GM12878 (cell line): ENCODE measurements around the gene C1R. TPM values are rescaled to one million over a fixed set of nuclear protein-coding genes. Genes with fewer than 3 reads are reported as not detected.
A peak's percentile ranks its signal among the peaks of the same experiment; 100 is the strongest.

Experiments
- ATAC-seq: fragments of 200-7000 bp; cut with Tn5 transposase; 3 replicates; pipeline ENCODE4 v1.9.1; 2020; ENCODE audit warnings: mild to moderate bottlenecking, moderate library complexity
- BruUV-seq: library from RNA; stranded (reverse); fragments of 400-500 nt; replicated peaks from 2 replicates; lab custom pipeline; 2021; lab: Mats Ljungman, UMichigan
- CTCF ChIA-PET: fragments of 300-600 bp; sonication (Branson Sonifier 250); formaldehyde crosslinking; extraction: SDS; loops from one replicate; lab custom pipeline; 2021; ENCODE audit warnings: inconsistent platforms; lab: Yijun Ruan, JAX
- POLR2A ChIA-PET: fragments of 350-600 bp; formaldehyde crosslinking; extraction: SDS; loops from one replicate; lab custom pipeline; 2021; ENCODE audit warnings: inconsistent platforms; lab: Charles Lee
- RAD21 ChIA-PET: fragments of 300-600 bp; sonication (Branson Sonifier 250); formaldehyde crosslinking; loops from one replicate; lab custom pipeline; 2023; ENCODE audit warnings: antibody characterized with exemption; ENCODE audit not compliant: unreplicated experiment; lab: Charles Lee
- SMC1A ChIA-PET: fragments of 300-600 bp; sonication (Branson Sonifier 250); formaldehyde crosslinking; loops from one replicate; lab custom pipeline; 2023; ENCODE audit not compliant: unreplicated experiment, uncharacterized antibody; lab: Charles Lee
- DNase-seq: peaks from one replicate; pipeline ENCODE4 v3.0.0-alpha.2; 2011; ENCODE audit warnings: low read depth, low spot score
- FAIRE-seq: peaks from 3 replicates; lab custom pipeline; 2011; peaks lifted over from hg19 to GRCh38; lab: Jason Lieb, UNC
- H2AFZ ChIP-seq: 2 replicates; pipeline ENCODE4 v1.6.0; 2011; ENCODE audit warnings: low read depth, low read length, control low read depth; ENCODE audit not compliant: control insufficient read depth
- H3K27ac ChIP-seq: 2 replicates; pipeline ENCODE4 v1.5.1; 2011; ENCODE audit warnings: control low read depth; ENCODE audit not compliant: control insufficient read depth, insufficient read depth
- H3K27me3 ChIP-seq, 2 experiments: replicated peaks in 1 of 2; 2 replicates each; pipeline versions ENCODE4 v1.6.0 to v1.6.1; 2011; ENCODE audit warnings: low read length in 1 of 2; ENCODE audit not compliant: control insufficient read depth in 2 of 2, insufficient read depth in 2 of 2
- H3K36me3 ChIP-seq, 2 experiments: 2 replicates each; pipeline ENCODE4 v1.5.1; 2011; ENCODE audit warnings: low read length in 1 of 2; ENCODE audit not compliant: control insufficient read depth in 2 of 2, insufficient read depth in 2 of 2
- H3K4me1 ChIP-seq: 2 replicates; pipeline ENCODE4 v1.6.1; 2011; ENCODE audit warnings: mild to moderate bottlenecking, low read length, moderate library complexity, mixed read lengths; ENCODE audit not compliant: control insufficient read depth, insufficient read depth
- H3K4me2 ChIP-seq: 2 replicates; pipeline ENCODE4 v1.6.0; 2011; ENCODE audit warnings: control low read depth; ENCODE audit not compliant: control insufficient read depth, insufficient read depth
- H3K4me3 ChIP-seq: fragments of 200-600 bp; sonication (generic); 2 replicates; pipeline ENCODE4 v1.5.1; 2016
- H3K79me2 ChIP-seq: 2 replicates; pipeline ENCODE4 v1.6.0; 2011; ENCODE audit warnings: low read length; ENCODE audit not compliant: control insufficient read depth, insufficient read depth
- H3K9ac ChIP-seq: 2 replicates; pipeline ENCODE4 v1.8.0; 2011; ENCODE audit warnings: low read length, control low read depth, mixed read lengths; ENCODE audit not compliant: control insufficient read depth, insufficient read depth
- H3K9me3 ChIP-seq: replicated peaks from 3 replicates; pipeline ENCODE4 v1.5.1; 2011; ENCODE audit warnings: mild to moderate bottlenecking, low read length; ENCODE audit not compliant: control insufficient read depth, insufficient read depth
- H4K20me1 ChIP-seq: 2 replicates; pipeline ENCODE4 v1.6.0; 2011; ENCODE audit not compliant: control insufficient read depth, insufficient read depth
- DPF2 ChIP-seq: fragments of 450-650 bp; IDR thresholded peaks from 2 replicates; pipeline ENCODE4 v1.6.1; 2017; ENCODE audit warnings: mild to moderate bottlenecking
- EGR1 ChIP-seq, 2 experiments: IDR thresholded peaks; 1 replicate in 1 of 2; 2 replicates in 1 of 2; pipeline ENCODE4 v1.6.1; 2011 to 2012; ENCODE audit warnings: low read depth in 2 of 2, low read length in 2 of 2, borderline replicate concordance in 1 of 2, mild to moderate bottlenecking in 1 of 2, moderate library complexity in 1 of 2
- IRF4 ChIP-seq: IDR thresholded peaks from 2 replicates; pipeline ENCODE4 v1.6.1; 2011; ENCODE audit warnings: low read depth, low read length
- MYB ChIP-seq: fragments of 150-350 bp; IDR thresholded peaks from 2 replicates; pipeline ENCODE4 v1.6.1; 2014; ENCODE audit warnings: mild to moderate bottlenecking, low read depth, low read length, borderline replicate concordance
- RBBP5 ChIP-seq: fragments of 200-600 bp; sonication (generic); conservative IDR thresholded peaks from 2 replicates; pipeline ENCODE4 v1.6.1; 2016
- RELA ChIP-seq: fragments of 450-650 bp; IDR thresholded peaks from 2 replicates; pipeline ENCODE4 v1.8.0; 2014; ENCODE audit warnings: borderline replicate concordance; ENCODE audit not compliant: partially characterized antibody
- WGBS: methylation state at CpG from one replicate; pipeline ENCODE4 v1.1.6; 2016; ENCODE audit warnings: low lambda C conversion rate; ENCODE audit not compliant: insufficient replicate concordance, insufficient coverage; ENCODE audit errors: missing lambda C conversion rate; 5-methylcytosine and 5-hydroxymethylcytosine counted together
- in situ Hi-C: fragments of 300-500 bp; cut with MboI; formaldehyde crosslinking; loops from 9 replicates; pipeline ENCODE4 v1.14.3; 2018; ENCODE audit warnings: mixed read lengths
- intact Hi-C: fragments of 100-400 bp; cut with micrococcal nuclease; formaldehyde crosslinking; loops from one replicate; pipeline ENCODE4 v1.14.2; 2022; ENCODE audit not compliant: unreplicated experiment
- polyA plus RNA-seq, 11 experiments: library from polyadenylated mRNA; depleted of rRNA in 4 of 11; unstranded in 6 of 11; stranded (reverse) in 5 of 11; fragments of >200 nt; fragmentation: Nextera tagmentation in 4 of 11; fragmentation: Illumina TruSeq in 1 of 11; extraction: Ambion mirVana in 4 of 11; extraction: Trizol in 1 of 11; gene quantifications; 1 replicate in 1 of 11; 2 replicates in 10 of 11; pipeline versions ENCODE4 v1.2.1 to v1.2.3, GENCODE V29; 2011 to 2016; ENCODE audit warnings: inconsistent platforms in 2 of 11, missing spikeins in 2 of 11, low read depth in 1 of 11
- total RNA-seq, 4 experiments: library from RNA; depleted of rRNA in 3 of 4; stranded (reverse); fragments of >200 nt in 3 of 4; fragmentation: Illumina TruSeq in 1 of 4; extraction: Trizol in 1 of 4; gene quantifications; 2 replicates each; pipeline versions ENCODE4 v1.2.1 to v1.2.3, GENCODE V29; 2013 to 2021

The C1R gene
- total and polyA plus RNA-seq, 10 of the 15 experiments (the other 5 are each of a cell fraction or from before 2014, with no cell fraction given) = 0.31 to 1.9 (median 0.96) TPM; not detected in 1

DNA sequence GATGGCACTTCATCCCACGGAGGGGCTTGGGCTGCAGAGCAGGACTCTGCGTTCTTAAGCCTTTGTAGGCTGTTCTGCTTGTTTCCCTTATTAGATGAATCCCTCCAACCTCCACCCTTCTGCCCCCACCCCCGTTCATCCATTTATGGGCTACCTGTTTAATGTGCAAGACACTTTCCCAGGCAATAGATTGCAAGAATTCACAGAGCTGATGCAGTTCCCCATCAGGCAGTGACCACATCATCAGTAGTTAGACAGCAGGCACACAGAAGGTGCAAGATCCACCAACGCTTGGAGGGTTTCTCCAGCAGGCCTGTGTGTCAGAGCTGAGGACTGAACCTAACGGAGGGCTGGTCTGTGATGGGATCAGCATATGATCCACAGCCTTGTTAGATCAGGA is 1.2 kb upstream of the C1R start:
- Histone ChIP-seq H3K9ac (no peak overlapping the region), H4K20me1 (no peaks in the 10 kb centered on the region), H3K27ac (no peak overlapping the region), H3K36me3 (no peaks in the 10 kb centered on the region), H2AFZ (no peak overlapping the region), H3K4me3 (no peak overlapping the region), H3K27me3 (no peaks in the 10 kb centered on the region; a peak in 1 of 4 replicates), H3K4me2 (no peak overlapping the region), H3K4me1 (no peaks in the 10 kb centered on the region), H3K9me3 (no peaks in the 10 kb centered on the region), H3K79me2 (no peaks in the 10 kb centered on the region)
- intact Hi-C loops = loop anchor here (5.0 kb wide), 3 partner anchors 76 to 171 kb away; partner anchors contain the start of genes EMG1, LPCAT3 and PHB2
- SMC1A ChIA-PET = interaction anchor here (0.9 to 1.6 kb wide), 3 partner anchors 14 to 133 kb away, joined by 3 to 7 read pairs (median 4); no protein-coding TSS in a partner anchor
- POLR2A ChIA-PET = no interaction called here
- BruUV-seq = no TSS peak
- RAD21 ChIA-PET = interaction anchor here (1.4 kb wide), 2 partner anchors 15 to 149 kb away, joined by 4 read pairs; partner anchors contain the start of gene C12orf57
- FAIRE-seq = no peak
- TF ChIP-seq EGR1 (IDR thresholded peaks at IDR 0.05; ENCODE audit: borderline replicate concordance in 1 of 2, low read depth in 2 of 2, low read length in 2 of 2) (no peak), DPF2 (no peak), MYB (no peak), RELA (no peak)
- in situ Hi-C loops = no loop called here
- 38% methylated on average over 5 of the region's 5 CpGs for WGBS
- no peak for ATAC-seq
- DNase-seq = no peak
- CTCF ChIA-PET = interaction anchor here (0.8 to 6.3 kb wide), 11 partner anchors 12 to 221 kb away, joined by 3 to 32 read pairs (median 4); partner anchors contain the start of genes C12orf57, C1RL, RNU7-1 and SPSB2

DNA sequence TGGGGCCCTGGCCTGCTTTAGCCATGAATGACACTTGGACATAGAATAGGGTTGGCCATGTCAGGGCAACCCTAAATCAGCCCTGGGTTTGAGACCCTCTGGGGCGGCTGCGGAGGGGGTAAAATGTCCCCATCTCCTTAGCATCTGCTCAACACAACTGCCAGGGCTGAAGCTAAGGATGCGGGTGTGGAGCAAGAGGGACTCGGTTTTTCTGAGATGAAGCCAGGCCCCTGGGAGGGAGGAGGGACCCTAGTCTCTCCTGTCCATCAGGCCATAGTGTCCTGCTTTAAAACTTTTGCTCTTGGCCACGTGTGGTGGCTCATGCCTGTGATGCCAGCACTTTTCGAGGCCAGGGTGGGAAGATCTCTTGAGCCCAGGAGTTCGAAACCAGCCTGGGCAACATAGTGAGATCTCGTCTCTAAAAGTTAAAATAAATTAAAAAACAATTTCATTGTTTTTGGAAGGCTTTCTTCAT is 778 bp upstream of the C1R start:
- SMC1A ChIA-PET = interaction anchor here (1.4 to 1.6 kb wide), 2 partner anchors 15 to 132 kb away, joined by 4 to 7 read pairs; no protein-coding TSS in a partner anchor

More for the DNA sequence above, 778 bp upstream of the C1R start:
- Histone ChIP-seq H3K79me2 (no peaks in the 10 kb centered on the region), H3K27me3 (no peaks in the 10 kb centered on the region; a peak in 1 of 4 replicates), H2AFZ (no peak overlapping the region), H3K9ac (no peak overlapping the region), H3K4me3 (no peak overlapping the region), H4K20me1 (no peaks in the 10 kb centered on the region), H3K4me1 (no peaks in the 10 kb centered on the region), H3K36me3 (no peaks in the 10 kb centered on the region), H3K4me2 (no peak overlapping the region), H3K9me3 (no peaks in the 10 kb centered on the region), H3K27ac (no peak overlapping the region)
- ChIA-PET POLR2A (no interaction called here), CTCF (interaction anchor here (0.6 to 6.3 kb wide), 14 partner anchors 9 to 220 kb away, joined by 3 to 32 read pairs (median 4); partner anchors contain the start of genes C12orf57, C1RL, LPCAT3 and RNU7-1), RAD21 (interaction anchor here (1.4 kb wide), 2 partner anchors 15 to 149 kb away, joined by 4 read pairs; partner anchors contain the start of gene C12orf57)
- TF ChIP-seq IRF4 (no peak), RBBP5 (no peak)
- no peak for FAIRE-seq
- BruUV-seq = no TSS peak
- intact Hi-C loops (loop anchor here (1.0 to 5.0 kb wide), 4 partner anchors 76 to 171 kb away; partner anchors contain the start of genes C12orf57, EMG1, LPCAT3 and PHB2), in situ Hi-C loops (no loop called here)
- no peak for DNase-seq
- peak; percentile 9; the same call in 2 of the 3 replicates for ATAC-seq
- WGBS = 64% methylated on average over 8 of the region's 8 CpGs
